ENCODE measurements around the gene KAZALD1. TPM values are rescaled to one million over a fixed set of nuclear protein-coding genes. Genes with fewer than 3 reads are reported as not detected.

KAZALD1 gene
- total and polyA plus RNA-seq, 2 donors (not counting 1 experiment from before 2014, with no cell fraction given) = 0.34 to 0.37 TPM

GRCh38 chr10:101013365-101013825 lies 48.4 kb upstream of the KAZALD1 start:
- peaks cover 14 to 20% of the 10 kb centered on the region in 2 donors for H3K4me1 ChIP-seq (ENCODE audit: control insufficient read depth in 2 of 2, insufficient read depth in 2 of 2, low read length in 2 of 2)
- no peak overlapping the region for H3K4me2 ChIP-seq (replicated peaks; ENCODE audit: low read depth, low read length, poor library complexity, severe bottlenecking)
- whole genome bisulfite sequencing (ENCODE audit: insufficient coverage) = 68% methylated on average over 9 of the region's 9 CpGs
- no peak for TF ChIP-seq EZH2 (IDR thresholded peaks at IDR 0.05; ENCODE audit: borderline replicate concordance, insufficient read depth, low read depth, low read length, poor library complexity, severe bottlenecking)
- no peak for TF ChIP-seq CTCF (IDR thresholded peaks at IDR 0.05)
- no peak overlapping the region for H3K27ac ChIP-seq (ENCODE audit: low read length in 2 of 2)
- no peaks in the 10 kb centered on the region for H3K79me2 ChIP-seq (ENCODE audit: control insufficient read depth, insufficient read depth, low read length)
- H3K9me3 ChIP-seq (ENCODE audit: control extremely low read depth in 1 of 3, control insufficient read depth in 2 of 3, insufficient read depth in 1 of 3, low read length in 2 of 3) = no peaks in the 10 kb centered on the region
- intact Hi-C loops (cut with micrococcal nuclease) = loop anchor here (1.0 to 5.0 kb wide), 3 partner anchors 14 to 341 kb away; partner anchors contain the start of genes LZTS2, PDZD7 and SFXN3
- Mint-ChIP-seq H3K27me3 (peaks cover 32% of the 10 kb centered on the region), H3K9me3 (ENCODE audit: insufficient read depth) (no peaks in the 10 kb centered on the region), H3K4me1 (peaks cover 22% of the 10 kb centered on the region), H3K4me3 (no peak overlapping the region), H3K27ac (no peak overlapping the region)
- no peak for DNase-seq
- no peak overlapping the region for H2AFZ ChIP-seq (ENCODE audit: insufficient read depth, low read depth, low read length, poor library complexity, severe bottlenecking)
- no peak overlapping the region for H3K9ac ChIP-seq (ENCODE audit: low read length)
- CTCF ChIA-PET = interaction anchor here (0.6 to 7.0 kb wide), 13 partner anchors 14 to 1262 kb away, joined by 3 to 70 read pairs (median 4); partner anchors contain the start of genes LZTS2, MRPL43, PDZD7 and SEMA4G
- H3K4me3 ChIP-seq (ENCODE audit: control extremely low read depth in 1 of 5, extremely low read depth in 1 of 5, insufficient read depth in 1 of 5, low read depth in 2 of 5, low read length in 4 of 5) = no peak overlapping the region
- no peaks in the 10 kb centered on the region for H3K36me3 ChIP-seq (replicated peaks in 1 of 2; ENCODE audit: control extremely low read depth in 1 of 2, control insufficient read depth in 1 of 2, extremely low read depth in 1 of 2, insufficient read depth in 2 of 2, low read length in 1 of 2)
- no peak for ATAC-seq (ENCODE audit: low read depth)
- POLR2A ChIA-PET = no interaction called here
- H3K27me3 ChIP-seq (replicated peaks in 1 of 4; ENCODE audit: control extremely low read depth in 1 of 4, control insufficient read depth in 3 of 4, insufficient read depth in 4 of 4, low read length in 3 of 4) = peaks cover 0 to 37% (median 20%) of the 10 kb centered on the region in 4 experiments
- H4K20me1 ChIP-seq (ENCODE audit: control insufficient read depth, insufficient read depth, low read length, poor library complexity, severe bottlenecking) = no peaks in the 10 kb centered on the region

GRCh38 chr10:101014230-101014884 lies 47.4 kb upstream of the KAZALD1 start:
- intact Hi-C loops (cut with micrococcal nuclease) = loop anchor here (5.0 kb wide), 1 partner anchor 342 kb away; no protein-coding TSS in a partner anchor
- TF ChIP-seq CTCF (IDR thresholded peaks at IDR 0.05) = peak; percentile 75
- no peak for TF ChIP-seq EZH2 (IDR thresholded peaks at IDR 0.05; ENCODE audit: borderline replicate concordance, insufficient read depth, low read depth, low read length, poor library complexity, severe bottlenecking)
- ATAC-seq (ENCODE audit: low read depth) (peak; percentile 57), DNase-seq (peak; percentile 79)
- POLR2A ChIA-PET = interaction anchor here (0.6 kb wide), 1 partner anchor 276 kb away, joined by 3 read pairs; no protein-coding TSS in a partner anchor
- Histone ChIP-seq H3K27ac (ENCODE audit: low read length in 2 of 2) (no peak overlapping the region), H2AFZ (ENCODE audit: insufficient read depth, low read depth, low read length, poor library complexity, severe bottlenecking) (no peak overlapping the region), H4K20me1 (ENCODE audit: control insufficient read depth, insufficient read depth, low read length, poor library complexity, severe bottlenecking) (no peaks in the 10 kb centered on the region), H3K4me3 (ENCODE audit: control extremely low read depth in 1 of 5, extremely low read depth in 1 of 5, insufficient read depth in 1 of 5, low read depth in 2 of 5, low read length in 4 of 5) (no peak overlapping the region), H3K79me2 (ENCODE audit: control insufficient read depth, insufficient read depth, low read length) (no peaks in the 10 kb centered on the region), H3K4me2 (replicated peaks; ENCODE audit: low read depth, low read length, poor library complexity, severe bottlenecking) (no peak overlapping the region), H3K27me3 (replicated peaks in 1 of 4; ENCODE audit: control extremely low read depth in 1 of 4, control insufficient read depth in 3 of 4, insufficient read depth in 4 of 4, low read length in 3 of 4) (peaks cover 0 to 46% (median 24%) of the 10 kb centered on the region in 4 experiments), H3K4me1 (ENCODE audit: control insufficient read depth in 2 of 2, insufficient read depth in 2 of 2, low read length in 2 of 2) (peaks cover 24 to 30% of the 10 kb centered on the region in 2 donors), H3K36me3 (replicated peaks in 1 of 2; ENCODE audit: control extremely low read depth in 1 of 2, control insufficient read depth in 1 of 2, extremely low read depth in 1 of 2, insufficient read depth in 2 of 2, low read length in 1 of 2) (no peaks in the 10 kb centered on the region), H3K9ac (ENCODE audit: low read length) (no peak overlapping the region), H3K9me3 (ENCODE audit: control extremely low read depth in 1 of 3, control insufficient read depth in 2 of 3, insufficient read depth in 1 of 3, low read length in 2 of 3) (no peaks in the 10 kb centered on the region)
- Mint-ChIP-seq H3K9me3 (ENCODE audit: insufficient read depth) (no peaks in the 10 kb centered on the region), H3K4me3 (no peak overlapping the region), H3K27me3 (peaks cover 35% of the 10 kb centered on the region), H3K27ac (peak overlapping the region; percentile 1), H3K4me1 (peaks cover 25% of the 10 kb centered on the region)
- 29% methylated on average over 8 of the region's 11 CpGs for WGBS (ENCODE audit: insufficient coverage)
- CTCF ChIA-PET = interaction anchor here (0.8 to 7.0 kb wide), 25 partner anchors 9 to 136 kb away, joined by 3 to 70 read pairs (median 4); partner anchors contain the start of genes LZTS2, MRPL43, PDZD7 and SEMA4G

All from B cell (primary cell).